MCF 10A (cell line): ENCODE data around the gene DDX42. TPM values are rescaled to one million over a fixed set of nuclear protein-coding genes. Genes with fewer than 3 reads are reported as not detected.

Source experiments
- BruUV-seq: library from RNA; stranded (reverse); fragments of 400-500 nt; replicated peaks from 2 replicates; lab custom pipeline; 2021; lab: Mats Ljungman, UMichigan
- CTCF ChIA-PET: fragments of 300-600 bp; sonication (Branson Sonifier 250); formaldehyde crosslinking; extraction: SDS; loops from one replicate; lab custom pipeline; 2021; ENCODE audit warnings: antibody characterized with exemption, inconsistent platforms; lab: Yijun Ruan, JAX
- POLR2A ChIA-PET: fragments of 300-600, 350-650 bp; sonication (Branson Sonifier 250); formaldehyde crosslinking; extraction: SDS; loops from one replicate; lab custom pipeline; 2020; ENCODE audit warnings: antibody characterized with exemption, inconsistent platforms; lab: Yijun Ruan, JAX
- DNase-seq: peaks from one replicate; pipeline ENCODE4 v3.0.0-alpha.2; 2018; ENCODE audit not compliant: unreplicated experiment
- H3K27ac Mint-ChIP-seq: one replicate; pipeline ENCODE4 v1.8.0; 2022; ENCODE audit warnings: mild to moderate bottlenecking, low read depth, mixed read lengths; ENCODE audit not compliant: unreplicated experiment
- H3K27me3 Mint-ChIP-seq: one replicate; pipeline ENCODE4 v1.8.0; 2022; ENCODE audit warnings: mixed read lengths; ENCODE audit not compliant: insufficient read depth, unreplicated experiment
- H3K36me3 Mint-ChIP-seq: one replicate; pipeline ENCODE4 v1.8.0; 2022; ENCODE audit warnings: mild to moderate bottlenecking, moderate library complexity, mixed read lengths; ENCODE audit not compliant: insufficient read depth, unreplicated experiment
- H3K4me1 Mint-ChIP-seq: one replicate; pipeline ENCODE4 v1.8.0; 2022; ENCODE audit warnings: mixed read lengths; ENCODE audit not compliant: insufficient read depth, unreplicated experiment
- H3K4me3 Mint-ChIP-seq: one replicate; pipeline ENCODE4 v1.8.0; 2022; ENCODE audit warnings: mild to moderate bottlenecking, moderate library complexity, mixed read lengths; ENCODE audit not compliant: unreplicated experiment
- H3K9me3 Mint-ChIP-seq: one replicate; pipeline ENCODE4 v1.8.0; 2022; ENCODE audit warnings: mixed read lengths; ENCODE audit not compliant: unreplicated experiment
- CTCF ChIP-seq: fragments of 200-600 bp; IDR thresholded peaks from one replicate; pipeline ENCODE4 v1.8.0; 2022; ENCODE audit warnings: antibody characterized with exemption, mild to moderate bottlenecking; ENCODE audit not compliant: unreplicated experiment
- intact Hi-C: fragments of 100-400 bp; cut with micrococcal nuclease; formaldehyde crosslinking; loops from 2 replicates; pipeline ENCODE4 v1.14.1; 2022
- total RNA-seq: library from RNA; stranded (reverse); gene quantifications from 2 replicates; pipeline ENCODE4 v1.2.3, GENCODE V29; 2022

Gene DDX42
- total RNA-seq, 1 experiment from 2014 or later, result 144 TPM

GRCh38 chr17:63741143-63741407 is 32.9 kb upstream of the DDX42 start:
- H3K9me3 Mint-ChIP-seq, result no peaks in the 10 kb centered on the region
- peaks cover 25% of the 10 kb centered on the region for H3K36me3 Mint-ChIP-seq
- no peak for TF ChIP-seq CTCF
- no TSS peak for BruUV-seq
- no peaks in the 10 kb centered on the region for H3K27me3 Mint-ChIP-seq
- CTCF ChIA-PET, result interaction anchor here (0.7 to 1.0 kb wide), 2 partner anchors 93 to 132 kb away, joined by 3 to 5 read pairs; no protein-coding TSS in a partner anchor
- intact Hi-C loops, result loop anchor here (2.0 kb wide), 2 partner anchors 32 to 118 kb away; partner anchors contain the start of genes CCDC47 and MAP3K3
- H3K4me1 Mint-ChIP-seq, result no peaks in the 10 kb centered on the region
- H3K4me3 Mint-ChIP-seq, result peak overlapping the region; percentile 89
- POLR2A ChIA-PET, result interaction anchor here (0.6 to 2.6 kb wide), 20 partner anchors 8 to 765 kb away, joined by 3 to 63 read pairs (median 3); partner anchors contain the start of genes CCDC47, CEP95, DDX42 and DDX5
- peak overlapping the region; percentile 87 for H3K27ac Mint-ChIP-seq
- no peak for DNase-seq

- CTCF ChIA-PET, result interaction anchor here (0.7 to 1.0 kb wide), 4 partner anchors 19 to 316 kb away, joined by 3 to 5 read pairs (median 3); no protein-coding TSS in a partner anchor
- no TSS peak for BruUV-seq
- POLR2A ChIA-PET, result interaction anchor here (0.6 to 2.6 kb wide), 35 partner anchors 8 to 765 kb away, joined by 3 to 96 read pairs (median 4); partner anchors contain the start of genes CCDC47, CEP95, DDX42 and DDX5
- H3K27ac Mint-ChIP-seq, result peak within 1 kb of the TSS; percentile 87
- no peak for TF ChIP-seq CTCF
- intact Hi-C loops, result loop anchor here (2.0 kb wide), 2 partner anchors 31 to 119 kb away; partner anchors contain the start of genes CCDC47 and MAP3K3
- H3K4me3 Mint-ChIP-seq, result peak within 1 kb of the TSS; percentile 89
- H3K9me3 Mint-ChIP-seq, result no peaks in the 10 kb centered on the region
- DNase-seq, result peak; percentile 99
- H3K4me1 Mint-ChIP-seq, result no peaks in the 10 kb centered on the region
- peaks cover 26% of the 10 kb centered on the region for H3K36me3 Mint-ChIP-seq
- H3K27me3 Mint-ChIP-seq, result no peaks in the 10 kb centered on the region
Measured at GRCh38 chr17:63741408-63742173, 32.4 kb upstream of the DDX42 start, which contains the start of gene STRADA. TSS of gene STRADA (minus strand) at chr17:63741799. CDS start at chr17:63728369, 13,430 bp downstream.

GRCh38 chr17:63751806-63752205 is 22.2 kb upstream of the DDX42 start:
- CTCF ChIA-PET, result no interaction called here
- TSS peak; percentile 35 for BruUV-seq

More at GRCh38 chr17:63751806-63752205, 22.2 kb upstream of the DDX42 start:
- POLR2A ChIA-PET, result interaction anchor here (1.0 to 1.1 kb wide), 2 partner anchors 10 to 22 kb away, joined by 3 to 4 read pairs; partner anchors contain the start of genes CCDC47 and DDX42
- intact Hi-C loops, result no loop called here
- Mint-ChIP-seq H3K27ac (no peak overlapping the region), H3K27me3 (no peaks in the 10 kb centered on the region), H3K4me1 (no peaks in the 10 kb centered on the region), H3K36me3 (peaks cover 91% of the 10 kb centered on the region), H3K9me3 (no peaks in the 10 kb centered on the region), H3K4me3 (no peak overlapping the region)
- no peak for DNase-seq
- TF ChIP-seq CTCF, result no peak
